HUES48 (cell line): ENCODE data around the gene ROBO3.

Experiments used
- H3K27ac ChIP-seq: one replicate; pipeline ENCODE4 v1.7.0; 2013; ENCODE audit warnings: low read depth, low read length, inconsistent platforms
- H3K27me3 ChIP-seq: 2 replicates; pipeline ENCODE4 v1.6.1; 2013; ENCODE audit warnings: mild to moderate bottlenecking, low read length; ENCODE audit not compliant: control insufficient read depth, insufficient read depth
- H3K36me3 ChIP-seq: 2 replicates; pipeline ENCODE4 v1.6.1; 2013; ENCODE audit warnings: low read length; ENCODE audit not compliant: control insufficient read depth, insufficient read depth
- H3K4me1 ChIP-seq: 2 replicates; pipeline ENCODE4 v1.6.1; 2013; ENCODE audit warnings: mild to moderate bottlenecking, low read length; ENCODE audit not compliant: control insufficient read depth, insufficient read depth
- H3K4me3 ChIP-seq: 2 replicates; pipeline ENCODE4 v1.5.1; 2013; ENCODE audit warnings: mild to moderate bottlenecking, low read depth, low read length
- H3K9ac ChIP-seq: 2 replicates; pipeline ENCODE4 v1.6.1; 2013; ENCODE audit warnings: mild to moderate bottlenecking, low read depth, low read length, moderate library complexity
- H3K9me3 ChIP-seq: 2 replicates; pipeline ENCODE4 v1.6.1; 2013; ENCODE audit warnings: low read length; ENCODE audit not compliant: control insufficient read depth, insufficient read depth

ROBO3 gene

GRCh38 chr11:124844664-124845079, 20.6 kb upstream of the ROBO3 start:
- Histone ChIP-seq H3K9ac (no peak overlapping the region), H3K4me1 (peaks cover 24% of the 10 kb centered on the region), H3K27me3 (peaks cover 100% of the 10 kb centered on the region), H3K4me3 (no peak overlapping the region), H3K27ac (no peak overlapping the region), H3K36me3 (no peaks in the 10 kb centered on the region), H3K9me3 (no peaks in the 10 kb centered on the region)

GRCh38 chr11:124846070-124846673, 19.1 kb upstream of the ROBO3 start:
- H3K27me3 ChIP-seq = peaks cover 100% of the 10 kb centered on the region
- no peaks in the 10 kb centered on the region for H3K9me3 ChIP-seq
- H3K36me3 ChIP-seq = no peaks in the 10 kb centered on the region
- peaks cover 20% of the 10 kb centered on the region for H3K4me1 ChIP-seq
- no peak overlapping the region for H3K27ac ChIP-seq
- H3K9ac ChIP-seq = no peak overlapping the region
- no peak overlapping the region for H3K4me3 ChIP-seq

DNA sequence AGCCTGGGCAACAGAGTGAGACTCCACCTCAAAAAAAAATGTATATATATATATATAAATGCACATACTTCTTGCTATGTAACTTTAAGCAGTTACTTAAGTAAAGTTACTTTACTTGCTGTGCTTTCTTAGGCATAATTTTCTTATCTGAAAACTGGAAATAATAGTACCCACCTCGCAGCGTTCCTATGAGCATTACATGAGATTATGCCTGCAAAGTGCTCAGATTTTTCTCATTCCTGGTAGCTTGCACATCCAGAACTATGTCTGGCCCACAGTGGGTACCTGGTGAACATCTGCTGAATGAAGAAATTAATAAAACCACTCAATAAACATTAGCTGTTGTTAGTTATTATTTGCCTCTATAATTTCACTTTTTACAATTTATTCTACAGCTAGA, 6.1 kb upstream of the ROBO3 start:
- H3K27me3 ChIP-seq = peaks cover 92% of the 10 kb centered on the region
- H3K9ac ChIP-seq = no peak overlapping the region
- H3K4me3 ChIP-seq = no peak overlapping the region
- H3K9me3 ChIP-seq = no peaks in the 10 kb centered on the region
- no peaks in the 10 kb centered on the region for H3K36me3 ChIP-seq
- no peak overlapping the region for H3K27ac ChIP-seq
- H3K4me1 ChIP-seq = peaks cover 9% of the 10 kb centered on the region; the same call in 1 of the 2 replicates

DNA sequence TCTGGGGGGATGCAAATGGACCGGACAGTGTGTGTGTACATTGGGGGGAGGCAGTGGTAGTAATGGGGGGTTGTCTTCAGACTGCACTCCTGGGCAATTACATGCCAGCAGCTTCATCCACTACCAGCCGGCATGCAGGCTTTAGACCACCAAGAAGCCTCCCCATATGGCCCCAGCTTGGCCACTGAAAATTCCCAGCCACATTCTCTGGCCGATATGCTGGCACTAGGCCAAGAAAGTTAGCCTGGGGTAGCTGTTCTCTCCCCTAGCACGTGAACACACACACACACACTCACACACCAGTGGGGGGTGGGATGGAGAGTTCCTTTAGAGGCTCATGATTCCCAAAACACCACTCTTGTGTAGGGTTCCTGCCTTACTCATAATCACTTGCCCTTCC, 3.6 kb upstream of the ROBO3 start:
- no peaks in the 10 kb centered on the region for H3K9me3 ChIP-seq
- H3K4me1 ChIP-seq = peaks cover 9% of the 10 kb centered on the region; the same call in 1 of the 2 replicates
- no peak overlapping the region for H3K4me3 ChIP-seq
- peaks cover 92% of the 10 kb centered on the region for H3K27me3 ChIP-seq
- no peaks in the 10 kb centered on the region for H3K36me3 ChIP-seq
- H3K27ac ChIP-seq = no peak overlapping the region
- H3K9ac ChIP-seq = no peak overlapping the region

DNA sequence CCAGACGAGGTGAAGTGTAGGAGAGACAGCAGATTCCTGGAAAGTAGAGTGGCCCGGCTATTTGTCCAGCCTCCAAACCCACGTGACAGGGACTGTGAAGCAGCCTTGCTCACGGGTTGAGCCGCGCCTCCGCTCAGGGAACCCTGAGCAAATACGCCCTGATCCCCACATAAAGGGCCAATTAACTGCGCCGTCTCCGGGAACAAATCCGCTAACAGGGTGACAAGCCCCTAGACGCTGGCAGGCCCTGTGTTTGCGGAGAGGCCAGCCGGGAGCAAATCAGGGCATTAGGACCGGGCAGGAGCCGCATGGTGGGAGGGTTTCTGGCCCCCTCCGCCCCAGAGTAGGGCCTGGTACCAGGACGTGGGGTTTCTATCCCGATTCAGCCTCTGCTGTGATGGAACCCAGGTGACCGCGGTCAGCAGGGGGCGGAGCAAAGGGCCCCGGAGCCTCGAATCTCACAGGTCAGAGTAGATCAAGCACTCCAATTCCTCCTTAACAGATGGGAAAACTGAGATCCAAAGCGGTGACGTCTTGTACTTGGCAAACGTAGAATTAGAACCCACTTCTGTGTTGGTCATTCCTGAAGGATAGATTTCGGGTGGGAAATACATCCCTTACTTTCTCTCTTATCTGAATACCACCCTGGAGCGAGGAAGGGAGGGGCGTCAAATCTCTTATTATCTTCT, 2.0 kb upstream of the ROBO3 start:
- no peaks in the 10 kb centered on the region for H3K36me3 ChIP-seq
- peak overlapping the region; percentile 45; the same call in 1 of the 2 replicates for H3K4me3 ChIP-seq
- H3K27me3 ChIP-seq = peaks cover 100% of the 10 kb centered on the region
- H3K4me1 ChIP-seq = peaks cover 9% of the 10 kb centered on the region; the same call in 1 of the 2 replicates
- no peaks in the 10 kb centered on the region for H3K9me3 ChIP-seq
- H3K27ac ChIP-seq = no peak overlapping the region
- H3K9ac ChIP-seq = no peak overlapping the region

- Histone ChIP-seq H3K4me1 (peaks cover 12% of the 10 kb centered on the region), H3K27me3 (peaks cover 100% of the 10 kb centered on the region), H3K4me3 (no peak overlapping the region)
These were observed 1.4 kb upstream of the ROBO3 start for GRCh38 chr11:124863826-124864165.

GRCh38 chr11:124864176-124864891, 898 bp upstream of the ROBO3 start:
- no peak overlapping the region for H3K9ac ChIP-seq
- H3K4me1 ChIP-seq = peaks cover 12% of the 10 kb centered on the region
- no peaks in the 10 kb centered on the region for H3K36me3 ChIP-seq
- H3K9me3 ChIP-seq = no peaks in the 10 kb centered on the region
- H3K27me3 ChIP-seq = peaks cover 100% of the 10 kb centered on the region
- no peak overlapping the region for H3K27ac ChIP-seq
- no peak overlapping the region for H3K4me3 ChIP-seq

More at GRCh38 chr11:124863826-124864165, 1.4 kb upstream of the ROBO3 start:
- no peaks in the 10 kb centered on the region for H3K9me3 ChIP-seq
- H3K27ac ChIP-seq = no peak overlapping the region
- no peak overlapping the region for H3K9ac ChIP-seq
- no peaks in the 10 kb centered on the region for H3K36me3 ChIP-seq

- H3K4me1 ChIP-seq = peaks cover 12% of the 10 kb centered on the region
- no peaks in the 10 kb centered on the region for H3K36me3 ChIP-seq
- H3K9ac ChIP-seq = no peak overlapping the region
- no peak overlapping the region for H3K27ac ChIP-seq
- no peaks in the 10 kb centered on the region for H3K9me3 ChIP-seq
- peaks cover 100% of the 10 kb centered on the region for H3K27me3 ChIP-seq
- no peak overlapping the region for H3K4me3 ChIP-seq
These were observed 396 bp upstream of the ROBO3 start for GRCh38 chr11:124864892-124865180.

DNA sequence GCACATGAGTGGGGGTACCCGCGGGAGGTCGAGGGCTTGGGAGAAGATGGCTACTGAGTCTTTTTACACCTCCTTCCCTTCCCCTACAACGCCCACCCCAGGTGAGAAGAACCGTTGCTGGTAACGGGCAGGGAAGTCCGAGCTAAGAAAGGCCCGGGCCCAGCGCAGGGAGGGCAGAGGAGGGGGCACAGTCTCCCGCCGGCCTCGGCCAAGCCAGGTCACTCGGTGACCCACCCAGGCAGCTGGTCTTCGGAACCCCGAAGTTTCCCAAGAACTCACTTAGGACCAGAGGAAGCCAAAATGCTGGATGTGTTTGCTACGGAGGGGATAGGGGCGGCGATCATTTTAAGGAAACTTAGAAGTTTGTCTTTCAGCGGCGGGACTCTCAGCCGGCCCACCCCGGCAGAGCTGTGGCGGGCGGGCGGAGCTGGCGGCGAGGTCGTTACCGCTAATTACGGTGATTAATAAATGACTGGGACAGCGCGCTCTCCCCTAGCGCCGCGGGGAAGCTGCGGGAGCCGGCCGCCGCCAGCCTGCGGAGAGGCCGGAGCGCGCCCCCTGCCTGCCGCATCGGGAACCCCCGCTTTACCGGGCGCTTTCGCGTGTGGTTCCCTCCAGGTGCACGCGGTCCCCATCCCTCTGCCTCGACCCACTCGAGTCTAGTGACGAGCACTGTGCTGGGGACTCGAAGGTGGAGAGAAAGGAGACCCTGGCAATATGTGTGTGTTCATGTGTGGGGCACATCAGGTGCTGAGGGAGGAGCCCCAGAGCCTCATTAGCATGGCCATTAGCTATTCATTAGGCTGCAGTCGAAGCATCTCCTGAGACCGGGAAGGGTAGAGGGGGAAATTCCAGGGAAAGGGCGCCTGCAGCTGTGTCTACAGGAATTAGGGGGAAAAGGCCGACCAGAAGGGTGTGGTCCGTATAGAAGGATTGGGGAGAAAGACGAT, 945 bp downstream of the ROBO3 start:
- Histone ChIP-seq H3K27me3 (peaks cover 100% of the 10 kb centered on the region), H3K4me1 (peaks cover 12% of the 10 kb centered on the region), H3K36me3 (no peaks in the 10 kb centered on the region), H3K9me3 (no peaks in the 10 kb centered on the region), H3K27ac (no peak overlapping the region), H3K9ac (no peak overlapping the region), H3K4me3 (peak overlapping the region; percentile 47)

DNA sequence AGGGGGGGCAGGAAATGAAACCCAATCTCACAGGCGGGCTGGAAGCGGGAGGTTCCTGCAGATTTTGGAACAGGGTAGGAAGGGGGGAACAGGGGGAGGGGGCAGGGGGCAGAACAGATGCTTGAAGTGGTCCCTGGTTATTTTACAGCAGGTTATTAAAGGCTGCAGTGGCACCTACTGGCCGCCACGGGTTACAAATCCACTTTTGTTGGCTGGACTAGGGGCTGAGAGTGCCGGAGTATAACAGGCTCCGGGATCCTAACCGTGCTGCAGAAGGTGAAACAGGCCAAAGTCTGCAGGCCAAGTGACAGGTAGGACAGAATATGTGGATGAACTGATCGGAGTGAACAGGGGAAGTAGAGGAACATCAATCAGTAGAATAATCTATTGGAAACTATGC, 2.5 kb downstream of the ROBO3 start:
- no peak overlapping the region for H3K27ac ChIP-seq
- peaks cover 100% of the 10 kb centered on the region for H3K27me3 ChIP-seq
- no peaks in the 10 kb centered on the region for H3K9me3 ChIP-seq
- no peak overlapping the region for H3K4me3 ChIP-seq
- H3K4me1 ChIP-seq = peaks cover 12% of the 10 kb centered on the region
- H3K9ac ChIP-seq = no peak overlapping the region
- H3K36me3 ChIP-seq = no peaks in the 10 kb centered on the region
